Muscle of leg (tissue), 16 donors: ENCODE measurements around the gene NCAM2. TPM values are rescaled to one million over a fixed set of nuclear protein-coding genes. Genes with fewer than 3 reads are reported as not detected.

Experiments
- DNase-seq: peaks from one replicate; pipeline ENCODE4 v3.0.0; 2013
- H3K27ac ChIP-seq: one replicate; pipeline ENCODE4 v1.5.1; 2013; ENCODE audit warnings: mild to moderate bottlenecking, low read length, control low read depth
- H3K27me3 ChIP-seq: one replicate; pipeline ENCODE4 v1.6.1; 2013; ENCODE audit warnings: low read length; ENCODE audit not compliant: control insufficient read depth, insufficient read depth
- H3K36me3 ChIP-seq: one replicate; pipeline ENCODE4 v1.6.1; 2013; ENCODE audit warnings: low read length; ENCODE audit not compliant: control insufficient read depth, insufficient read depth
- H3K4me1 ChIP-seq: one replicate; pipeline ENCODE4 v1.6.1; 2013; ENCODE audit warnings: low read length; ENCODE audit not compliant: control insufficient read depth, insufficient read depth
- H3K4me3 ChIP-seq: one replicate; pipeline ENCODE4 v1.5.1; 2013; ENCODE audit warnings: low read length, control low read depth
- H3K9me3 ChIP-seq: replicated peaks from 2 replicates; pipeline ENCODE4 v1.6.1; 2013; ENCODE audit warnings: low read depth, low read length; ENCODE audit not compliant: control insufficient read depth
- WGBS: methylation state at CpG from one replicate; pipeline ENCODE4 v1.1.5; 2013; ENCODE audit warnings: missing lambda C conversion rate; ENCODE audit not compliant: insufficient coverage; 5-methylcytosine and 5-hydroxymethylcytosine counted together
- long read RNA-seq, 11 donors: transcript quantifications; one replicate each; lab custom pipeline, GENCODE V29; 2026
- polyA plus RNA-seq, 8 donors: library from polyadenylated mRNA; unstranded; fragments of 120-200 nt; gene quantifications; one replicate each; pipeline versions ENCODE4 v1.2.1 to v1.2.3, GENCODE V29; 2013; ENCODE audit warnings: inconsistent platforms in 1 of 8, low replicate concordance in 1 of 8; ENCODE audit not compliant: insufficient read length in 8 of 8, insufficient read depth in 1 of 8
- total RNA-seq: library from RNA; stranded (reverse); fragments of 120-200 nt; gene quantifications from one replicate; pipeline ENCODE4 v1.2.4, GENCODE V29; 2013

Gene NCAM2
- total RNA-seq, result 4.5 TPM
- polyA plus RNA-seq, result 1 to 10 TPM; 3.5 to 9.3 (median 5.3) TPM
- long read RNA-seq, donor 1, full-length matches to known transcripts, result 1 of 1 reads
- long read RNA-seq, donor 1, partial matches to known transcripts, result 0 of 1 reads
- long read RNA-seq, donor 1, other reads (novel, unspliced or antisense), result 0 of 1 reads
- long read RNA-seq, donor 2, result 0 reads
- long read RNA-seq, donor 3, result 0 reads
- long read RNA-seq, donor 4, full-length matches to known transcripts, result 1 of 1 reads
- long read RNA-seq, donor 4, partial matches to known transcripts, result 0 of 1 reads
- long read RNA-seq, donor 4, other reads (novel, unspliced or antisense), result 0 of 1 reads
- long read RNA-seq, donor 5, result 0 reads
- long read RNA-seq, donor 6, full-length matches to known transcripts, result 2 of 2 reads
- long read RNA-seq, donor 6, partial matches to known transcripts, result 0 of 2 reads
- long read RNA-seq, donor 6, other reads (novel, unspliced or antisense), result 0 of 2 reads
- long read RNA-seq, donor 7, result 0 reads
- long read RNA-seq, donor 8, result 0 reads
- long read RNA-seq, donor 9, result 0 reads
- long read RNA-seq, donor 10, full-length matches to known transcripts, result 1 of 1 reads
- long read RNA-seq, donor 10, partial matches to known transcripts, result 0 of 1 reads
- long read RNA-seq, donor 10, other reads (novel, unspliced or antisense), result 0 of 1 reads
- long read RNA-seq, donor 11, result 0 reads

- Histone ChIP-seq H3K4me1 (peaks cover 11% of the 10 kb centered on the region), H3K4me3 (peak within 1 kb of the TSS; percentile 64), H3K27me3 (peaks cover 13% of the 10 kb centered on the region), H3K9me3 (no peaks in the 10 kb centered on the region), H3K36me3 (no peaks in the 10 kb centered on the region), H3K27ac (peak within 1 kb of the TSS; percentile 55)
- peak; percentile 92 for DNase-seq
- under 1% methylated on average over 76 of the region's 86 CpGs for WGBS
Measured at GRCh38 chr21:20997636-20998455, at the start of gene NCAM2. Gene NCAM2 (plus strand): TSS chr21:20998409.

DNA sequence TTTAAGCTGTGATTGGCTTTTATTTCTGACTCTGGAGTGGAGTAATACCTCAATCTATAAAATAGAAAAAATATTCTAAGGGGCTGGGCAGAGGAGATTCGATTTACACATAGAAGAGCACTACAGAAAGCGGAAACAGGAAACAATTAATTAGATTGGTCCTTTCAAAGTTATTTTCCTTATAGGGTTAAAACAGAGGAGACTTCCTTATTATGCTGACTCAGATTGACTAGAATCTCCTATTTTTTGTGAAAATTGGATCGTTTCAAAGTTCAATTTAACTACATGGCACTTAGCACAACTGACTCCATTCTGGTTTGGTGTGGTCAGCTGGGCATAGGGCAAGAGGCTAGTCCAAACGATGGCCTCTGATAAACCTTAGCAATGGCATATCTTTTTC lies 48.3 kb upstream of the NCAM2 start:
- Histone ChIP-seq H3K36me3 (no peaks in the 10 kb centered on the region), H3K27ac (no peak overlapping the region), H3K4me1 (no peaks in the 10 kb centered on the region), H3K27me3 (no peaks in the 10 kb centered on the region), H3K4me3 (no peak overlapping the region), H3K9me3 (no peaks in the 10 kb centered on the region)
- 100% methylated on average over 1 of the region's 4 CpGs for WGBS
- no peak for DNase-seq

- H3K27ac ChIP-seq, result no peak overlapping the region
- no peak overlapping the region for H3K4me3 ChIP-seq
- H3K36me3 ChIP-seq, result no peaks in the 10 kb centered on the region
- H3K9me3 ChIP-seq, result no peaks in the 10 kb centered on the region
- WGBS, result no CpG with 5 or more reads among the region's 1 CpG
- H3K27me3 ChIP-seq, result no peaks in the 10 kb centered on the region
- DNase-seq, result no peak
- no peaks in the 10 kb centered on the region for H3K4me1 ChIP-seq
Measured at GRCh38 chr21:20965816-20966215, 32.4 kb upstream of the NCAM2 start.

DNA sequence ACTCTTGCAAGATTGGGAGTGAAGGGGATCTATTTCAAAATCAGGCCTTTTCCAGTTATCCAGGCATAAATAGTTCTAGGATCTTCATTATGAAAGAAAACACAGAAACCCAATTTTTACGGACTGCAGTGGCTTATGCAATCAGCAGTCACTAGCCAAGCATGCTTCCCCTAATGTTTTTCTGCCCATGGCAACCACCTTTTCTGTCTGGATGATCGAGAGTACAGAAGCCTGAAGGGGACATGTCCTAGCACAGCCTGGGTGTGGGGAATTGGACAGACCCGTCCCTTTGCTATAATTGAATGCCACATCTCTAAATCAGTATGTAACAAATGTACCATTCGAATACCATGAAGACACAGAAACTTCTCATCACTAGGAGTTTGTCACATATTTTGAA lies 29.8 kb upstream of the NCAM2 start:
- Histone ChIP-seq H3K27ac (no peak overlapping the region), H3K4me1 (no peaks in the 10 kb centered on the region), H3K4me3 (no peak overlapping the region), H3K27me3 (no peaks in the 10 kb centered on the region), H3K9me3 (no peaks in the 10 kb centered on the region), H3K36me3 (no peaks in the 10 kb centered on the region)
- 80% methylated on average over 1 of the region's 4 CpGs for WGBS
- DNase-seq, result no peak

- no peaks in the 10 kb centered on the region for H3K36me3 ChIP-seq
- no peaks in the 10 kb centered on the region for H3K27me3 ChIP-seq
- no CpG with 5 or more reads among the region's 1 CpG for WGBS
- no peaks in the 10 kb centered on the region for H3K4me1 ChIP-seq
- H3K9me3 ChIP-seq, result no peaks in the 10 kb centered on the region
- peak; percentile 57 for DNase-seq
- no peak overlapping the region for H3K27ac ChIP-seq
- H3K4me3 ChIP-seq, result no peak overlapping the region
Measured at GRCh38 chr21:20970691-20971090, 27.5 kb upstream of the NCAM2 start.

DNA sequence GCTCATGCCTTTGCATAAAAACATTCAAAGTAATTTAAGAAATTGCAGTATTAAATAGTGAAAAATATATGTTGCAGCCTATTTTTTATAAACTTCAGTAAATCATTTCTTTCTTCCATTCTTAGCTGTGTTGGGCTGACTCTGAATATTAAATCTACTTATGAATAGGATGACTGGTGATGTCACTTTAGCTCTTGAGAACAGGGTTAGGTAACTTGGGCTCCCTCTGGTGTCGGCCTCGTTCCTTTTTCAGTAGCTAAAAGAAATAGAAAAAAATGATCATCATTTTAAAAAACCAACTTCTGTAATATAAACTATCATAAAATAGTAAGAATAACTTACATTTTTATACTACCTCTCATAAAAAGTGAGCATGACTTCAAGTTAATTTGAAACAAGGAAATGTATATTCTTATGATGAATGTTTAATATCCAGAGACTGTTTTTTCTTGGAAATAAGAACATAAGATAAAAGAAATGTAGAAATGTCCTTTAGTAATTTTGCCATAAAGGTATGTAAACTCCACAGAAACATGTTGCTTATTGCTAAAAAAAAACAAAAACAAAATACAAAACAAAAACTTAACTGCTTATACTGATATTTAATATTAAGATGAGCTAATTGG lies 26.8 kb upstream of the NCAM2 start:
- peak; percentile 85 for DNase-seq
- Histone ChIP-seq H3K27ac (no peak overlapping the region), H3K27me3 (no peaks in the 10 kb centered on the region), H3K36me3 (no peaks in the 10 kb centered on the region), H3K4me1 (no peaks in the 10 kb centered on the region), H3K4me3 (no peak overlapping the region), H3K9me3 (no peaks in the 10 kb centered on the region)
- WGBS, result no CpG with 5 or more reads among the region's 2 CpGs

DNA sequence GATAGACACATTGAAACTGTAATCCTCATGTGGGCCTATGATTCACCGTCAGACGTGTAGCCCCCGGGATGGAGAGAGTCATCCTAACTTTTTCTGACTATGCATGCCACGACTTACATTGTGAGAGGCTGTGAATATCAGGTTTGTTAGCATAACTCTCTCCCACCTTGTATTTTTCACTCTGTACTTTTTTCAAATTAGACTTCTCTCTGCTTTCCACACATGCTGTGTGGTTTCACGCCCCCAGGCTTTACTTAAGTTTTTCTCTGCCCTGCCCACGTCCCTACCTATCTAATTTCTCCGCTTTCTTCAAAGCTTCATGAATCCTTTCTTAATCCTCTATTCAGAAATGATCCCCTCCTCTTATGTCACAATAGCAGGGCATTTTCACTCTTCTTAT lies 3.4 kb upstream of the NCAM2 start:
- DNase-seq, result no peak
- Histone ChIP-seq H3K4me1 (peaks cover 11% of the 10 kb centered on the region), H3K4me3 (no peak overlapping the region), H3K27me3 (peaks cover 13% of the 10 kb centered on the region), H3K27ac (no peak overlapping the region), H3K36me3 (no peaks in the 10 kb centered on the region), H3K9me3 (no peaks in the 10 kb centered on the region)
- WGBS, result 86% methylated on average over 3 of the region's 7 CpGs

- Histone ChIP-seq H3K9me3 (no peaks in the 10 kb centered on the region), H3K27me3 (peaks cover 13% of the 10 kb centered on the region), H3K27ac (no peak overlapping the region), H3K36me3 (no peaks in the 10 kb centered on the region), H3K4me3 (peak overlapping the region; percentile 52), H3K4me1 (peaks cover 11% of the 10 kb centered on the region)
- WGBS, result 28% methylated on average over 14 of the region's 27 CpGs
- no peak for DNase-seq
Measured at GRCh38 chr21:20996421-20997310, 1.5 kb upstream of the NCAM2 start.

DNA sequence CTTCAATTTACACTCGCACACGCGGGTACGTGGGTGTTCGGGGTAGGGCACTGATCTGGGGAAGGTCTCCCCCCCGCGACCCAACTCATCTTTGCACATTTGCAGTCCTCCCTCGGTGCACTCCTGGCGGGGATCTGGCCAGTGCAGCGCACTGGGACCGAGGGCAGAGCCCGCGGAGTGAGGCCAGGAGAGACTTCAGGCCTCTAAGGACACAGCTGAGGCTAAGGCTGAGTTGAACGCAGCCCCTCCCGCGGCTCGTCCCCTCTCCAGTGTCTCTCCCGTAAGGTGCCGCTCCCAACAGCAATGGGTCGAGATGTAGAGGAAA lies 936 bp upstream of the NCAM2 start:
- H3K36me3 ChIP-seq, result no peaks in the 10 kb centered on the region
- H3K4me3 ChIP-seq, result peak overlapping the region; percentile 52
- WGBS, result under 1% methylated on average over 11 of the region's 20 CpGs
- peaks cover 13% of the 10 kb centered on the region for H3K27me3 ChIP-seq
- no peak overlapping the region for H3K27ac ChIP-seq
- no peak for DNase-seq
- no peaks in the 10 kb centered on the region for H3K9me3 ChIP-seq
- H3K4me1 ChIP-seq, result peaks cover 11% of the 10 kb centered on the region
